Putamen (tissue), 1 donor: Measurements from ENCODE around the gene RREB1.

Experiments
- DNase-seq: peaks from one replicate; pipeline ENCODE4 v3.0.0-alpha.2; 2016; ENCODE audit warnings: low spot score

Gene RREB1

DNA sequence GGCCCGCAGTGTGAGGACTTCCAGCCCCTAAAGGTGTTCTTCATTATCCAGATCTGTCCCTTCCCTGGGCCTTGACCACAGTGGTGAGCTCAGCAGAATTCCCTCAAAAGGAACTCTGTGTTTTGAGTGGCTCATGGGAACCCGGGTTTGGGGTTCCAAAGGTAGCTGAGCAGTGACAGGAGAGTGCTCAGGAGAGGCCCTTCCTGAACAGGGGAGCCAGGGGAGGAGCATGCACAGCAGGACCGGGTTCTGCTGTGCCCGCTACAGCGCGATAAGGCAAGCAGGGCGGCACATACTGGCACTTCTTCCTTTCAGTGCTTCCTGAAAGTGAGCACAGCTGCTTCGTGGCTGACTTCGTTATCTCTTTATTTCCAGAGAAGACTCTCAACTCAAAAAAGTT is 117.0 kb downstream of the RREB1 start:
- DNase-seq: no peak

DNA sequence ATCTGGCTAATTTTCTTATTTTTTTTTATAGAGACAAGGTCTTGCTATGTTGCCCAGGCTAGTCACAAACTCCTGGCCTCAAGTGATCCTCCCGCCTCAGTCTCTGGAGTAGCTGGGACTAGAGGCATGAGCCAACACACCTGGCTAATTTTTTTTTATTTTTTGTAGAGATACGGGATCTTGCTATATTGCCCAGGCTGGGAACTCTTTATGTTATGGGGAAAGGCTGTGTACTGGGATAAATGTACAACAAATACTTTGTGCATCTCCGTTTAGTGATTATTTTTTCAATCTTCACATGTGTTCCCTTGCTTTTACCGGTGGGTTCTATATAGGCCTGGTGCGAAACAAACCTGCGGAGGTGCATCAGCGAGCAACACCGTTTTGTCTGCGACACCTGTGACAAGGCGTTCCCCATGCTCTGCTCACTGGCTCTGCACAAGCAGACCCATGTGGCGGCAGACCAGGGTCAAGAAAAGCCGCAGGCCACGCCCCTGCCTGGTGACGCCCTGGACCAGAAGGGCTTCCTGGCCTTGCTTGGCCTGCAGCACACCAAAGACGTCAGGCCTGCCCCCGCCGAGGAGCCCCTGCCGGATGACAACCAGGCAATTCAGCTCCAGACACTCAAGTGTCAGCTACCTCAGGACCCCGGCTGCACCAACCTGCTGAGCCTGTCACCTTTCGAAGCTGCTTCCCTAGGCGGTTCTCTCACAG is 121.1 kb downstream of the RREB1 start:
- DNase-seq: no peak

DNA sequence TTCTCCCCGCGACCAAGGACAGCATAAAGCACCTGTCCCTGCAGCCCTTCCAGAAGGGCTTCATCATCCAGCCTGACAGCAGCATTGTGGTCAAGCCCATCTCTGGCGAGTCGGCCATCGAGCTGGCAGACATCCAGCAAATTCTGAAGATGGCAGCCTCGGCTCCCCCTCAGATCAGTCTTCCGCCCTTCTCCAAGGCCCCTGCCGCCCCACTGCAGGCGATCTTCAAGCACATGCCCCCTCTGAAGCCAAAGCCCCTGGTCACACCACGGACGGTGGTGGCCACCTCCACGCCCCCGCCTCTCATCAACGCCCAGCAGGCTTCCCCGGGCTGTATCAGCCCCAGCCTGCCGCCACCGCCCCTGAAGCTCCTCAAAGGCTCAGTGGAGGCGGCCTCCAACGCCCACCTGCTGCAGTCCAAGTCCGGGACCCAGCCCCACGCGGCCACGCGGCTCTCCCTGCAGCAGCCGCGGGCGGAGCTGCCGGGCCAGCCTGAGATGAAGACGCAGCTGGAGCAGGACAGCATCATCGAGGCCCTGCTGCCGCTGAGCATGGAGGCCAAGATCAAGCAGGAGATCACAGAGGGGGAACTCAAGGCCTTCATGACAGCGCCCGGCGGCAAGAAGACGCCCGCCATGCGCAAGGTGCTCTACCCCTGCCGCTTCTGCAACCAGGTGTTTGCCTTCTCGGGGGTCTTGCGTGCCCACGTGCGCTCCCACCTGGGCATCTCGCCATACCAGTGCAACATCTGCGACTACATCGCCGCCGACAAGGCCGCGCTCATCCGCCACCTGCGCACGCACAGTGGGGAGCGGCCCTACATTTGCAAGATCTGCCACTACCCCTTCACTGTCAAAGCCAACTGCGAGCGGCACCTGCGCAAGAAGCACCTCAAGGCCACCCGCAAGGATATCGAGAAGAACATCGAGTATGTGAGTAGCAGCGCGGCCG is 121.9 kb downstream of the RREB1 start:
- DNase-seq: no peak

DNA sequence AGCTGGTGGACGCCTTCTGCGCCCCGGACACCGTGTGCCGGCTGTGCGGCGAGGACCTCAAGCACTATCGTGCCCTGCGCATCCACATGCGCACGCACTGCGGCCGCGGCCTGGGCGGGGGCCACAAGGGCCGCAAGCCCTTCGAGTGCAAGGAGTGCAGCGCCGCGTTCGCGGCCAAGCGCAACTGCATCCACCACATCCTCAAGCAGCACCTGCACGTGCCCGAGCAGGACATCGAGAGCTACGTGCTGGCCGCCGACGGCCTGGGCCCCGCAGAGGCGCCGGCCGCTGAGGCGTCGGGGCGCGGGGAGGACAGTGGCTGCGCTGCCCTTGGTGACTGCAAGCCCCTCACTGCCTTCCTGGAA is 122.5 kb downstream of the RREB1 start:
- no peak for DNase-seq

DNA sequence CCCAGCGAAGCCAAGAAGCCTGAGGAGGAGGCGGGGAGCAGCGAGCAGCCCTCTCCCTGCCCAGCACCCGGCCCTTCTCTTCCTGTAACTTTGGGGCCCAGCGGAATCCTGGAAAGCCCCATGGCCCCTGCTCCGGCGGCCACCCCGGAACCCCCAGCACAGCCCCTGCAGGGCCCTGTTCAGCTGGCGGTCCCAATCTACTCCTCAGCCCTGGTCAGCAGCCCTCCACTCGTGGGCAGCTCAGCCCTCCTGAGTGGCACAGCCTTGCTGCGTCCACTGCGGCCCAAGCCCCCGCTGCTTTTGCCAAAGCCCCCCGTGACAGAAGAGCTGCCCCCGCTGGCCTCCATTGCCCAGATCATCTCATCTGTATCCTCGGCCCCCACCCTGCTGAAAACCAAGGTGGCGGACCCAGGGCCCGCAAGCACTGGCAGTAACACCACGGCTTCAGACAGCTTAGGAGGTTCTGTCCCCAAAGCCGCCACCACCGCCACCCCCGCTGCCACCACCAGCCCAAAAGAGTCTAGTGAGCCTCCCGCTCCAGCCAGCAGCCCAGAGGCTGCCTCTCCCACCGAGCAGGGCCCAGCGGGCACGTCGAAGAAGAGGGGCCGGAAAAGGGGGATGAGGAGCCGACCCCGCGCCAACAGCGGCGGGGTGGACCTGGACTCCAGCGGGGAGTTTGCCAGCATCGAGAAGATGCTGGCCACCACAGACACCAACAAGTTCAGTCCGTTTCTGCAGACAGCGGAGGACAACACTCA is 123.4 kb downstream of the RREB1 start:
- DNase-seq: no peak

DNA sequence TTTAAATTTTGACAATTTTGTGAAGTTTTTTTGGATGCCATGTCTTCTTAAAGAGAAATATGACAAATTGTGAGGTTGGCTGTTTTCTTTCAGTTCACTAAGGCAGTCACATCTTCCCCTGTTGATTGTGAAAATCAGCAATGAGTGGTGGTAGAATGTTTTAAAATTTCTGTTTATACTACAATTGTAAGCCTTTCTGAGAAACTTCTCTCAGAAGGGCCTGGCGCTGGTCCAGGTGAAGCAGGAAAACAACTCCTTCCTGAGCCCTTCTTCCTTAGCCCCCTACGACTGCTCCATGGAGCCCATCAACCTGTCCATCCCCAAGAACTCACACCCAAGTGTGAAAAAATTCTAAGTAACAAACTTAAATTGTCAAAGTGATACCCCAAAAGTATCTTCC is 124.6 kb downstream of the RREB1 start:
- no peak for DNase-seq

DNA sequence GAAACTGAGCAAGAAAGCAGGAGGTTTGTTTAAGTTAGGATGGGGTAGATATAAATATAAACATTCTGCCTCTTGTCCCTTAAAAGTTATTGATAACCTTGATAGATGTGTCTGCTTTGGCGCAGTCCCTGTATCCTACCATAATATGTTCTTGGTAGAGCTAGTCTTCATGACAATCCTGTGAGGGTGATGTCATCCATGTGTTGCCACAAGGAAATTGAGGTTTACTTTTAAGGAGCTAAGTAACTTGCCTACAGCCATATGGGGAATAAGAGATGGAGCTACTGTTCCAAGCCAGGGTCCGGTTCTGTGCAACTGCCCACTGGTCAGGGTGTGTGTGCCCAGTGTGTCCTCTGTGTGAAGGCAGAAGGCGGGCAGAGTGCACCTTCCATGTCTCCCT is 126.8 kb downstream of the RREB1 start:
- DNase-seq: no peak

DNA sequence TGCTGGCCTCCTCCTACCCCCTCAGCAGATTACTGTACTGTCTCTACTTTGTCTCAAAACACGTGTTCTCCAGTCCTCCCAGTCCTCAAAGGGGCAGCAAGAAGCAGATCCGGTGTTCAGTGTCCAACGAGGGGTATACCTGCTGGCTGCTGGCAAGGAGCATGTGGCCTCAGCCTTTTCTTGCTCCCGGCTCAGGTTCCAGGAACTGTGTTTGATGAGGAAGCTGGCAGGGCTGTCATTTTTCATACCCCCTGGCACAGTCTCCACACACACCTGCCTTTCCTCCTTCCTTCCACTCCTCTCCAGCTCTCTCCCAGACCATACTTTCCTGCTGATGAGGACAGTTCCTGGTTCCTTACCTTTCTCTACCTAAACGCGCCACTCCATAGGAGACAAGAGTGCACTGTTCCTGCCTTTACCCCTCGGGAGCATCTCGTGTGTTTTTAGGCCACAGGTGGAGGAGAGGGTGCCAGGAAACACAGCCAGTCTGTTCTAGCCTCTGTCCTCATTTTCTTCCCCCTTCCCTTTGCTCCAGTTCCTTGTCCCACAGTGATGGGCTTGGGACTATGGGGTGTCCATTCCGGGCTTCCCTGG is 128.0 kb downstream of the RREB1 start:
- no peak for DNase-seq

DNA sequence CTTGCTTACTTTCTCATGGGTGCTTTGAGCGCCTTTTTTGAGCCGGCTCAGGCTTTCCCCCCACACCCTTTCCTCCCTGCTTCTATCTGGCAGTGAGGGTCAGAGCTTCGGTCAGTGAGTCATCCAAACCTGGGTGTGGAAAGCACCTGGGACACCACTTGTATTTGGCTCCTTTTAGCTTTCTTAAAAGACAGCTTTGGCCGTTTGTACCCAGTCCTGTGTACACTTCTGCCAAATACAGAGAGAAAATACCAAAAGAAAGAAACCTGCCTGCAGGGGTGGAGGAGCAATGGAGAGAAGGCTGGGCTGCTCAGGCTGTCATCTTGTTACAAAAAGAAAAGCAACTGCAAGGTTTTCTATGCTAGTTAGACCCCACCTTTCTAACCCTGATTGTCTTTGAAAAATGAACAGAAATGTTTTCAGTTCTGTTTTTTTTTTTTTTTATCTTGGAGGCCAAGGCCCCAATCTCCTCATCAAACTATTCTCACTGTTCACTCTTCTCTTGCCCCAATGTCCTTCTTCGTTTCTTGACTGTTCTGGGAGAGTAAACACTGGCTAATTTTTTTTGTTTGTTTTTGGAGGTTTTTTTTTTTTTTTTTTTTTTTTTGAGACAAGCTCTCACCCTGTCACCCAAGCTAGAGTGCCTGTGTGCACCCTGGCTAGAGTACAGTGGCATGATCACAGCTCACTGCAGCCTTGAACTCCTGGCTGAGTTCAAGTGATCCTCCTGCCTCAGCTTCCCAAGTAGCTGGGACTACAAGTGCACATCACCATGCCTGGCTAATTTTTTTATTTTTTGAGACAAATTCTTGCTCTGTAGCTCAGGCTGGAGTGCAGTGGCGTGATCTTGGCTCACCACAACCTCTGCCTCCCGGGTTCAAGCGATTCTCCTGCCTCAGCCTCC is 128.8 kb downstream of the RREB1 start:
- no peak for DNase-seq

DNA sequence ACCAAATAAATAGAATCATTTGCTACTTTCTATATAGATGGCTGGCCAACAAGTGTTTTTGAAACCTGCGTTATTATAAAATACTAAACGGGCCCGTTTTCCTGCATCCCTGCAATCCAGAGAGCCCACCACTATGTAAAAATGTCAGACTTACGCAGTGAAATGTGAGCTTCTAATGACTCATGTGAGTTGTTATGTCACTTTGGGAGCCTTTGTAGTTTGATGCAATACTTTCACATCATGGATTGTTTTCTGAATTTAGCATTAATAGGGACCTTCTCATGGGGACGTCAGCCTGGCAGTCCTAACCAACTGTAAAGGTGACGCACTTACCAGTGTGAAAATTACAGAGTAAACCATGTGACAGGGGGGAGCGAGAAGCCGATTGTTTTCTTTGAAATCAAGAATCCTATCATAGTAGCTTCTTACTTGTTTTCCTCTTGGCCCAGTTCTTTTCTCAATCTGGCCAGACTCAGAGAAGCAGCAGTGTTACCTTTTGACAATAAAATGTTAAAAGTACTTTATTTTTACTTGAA is 130.0 kb downstream of the RREB1 start:
- no peak for DNase-seq

DNA sequence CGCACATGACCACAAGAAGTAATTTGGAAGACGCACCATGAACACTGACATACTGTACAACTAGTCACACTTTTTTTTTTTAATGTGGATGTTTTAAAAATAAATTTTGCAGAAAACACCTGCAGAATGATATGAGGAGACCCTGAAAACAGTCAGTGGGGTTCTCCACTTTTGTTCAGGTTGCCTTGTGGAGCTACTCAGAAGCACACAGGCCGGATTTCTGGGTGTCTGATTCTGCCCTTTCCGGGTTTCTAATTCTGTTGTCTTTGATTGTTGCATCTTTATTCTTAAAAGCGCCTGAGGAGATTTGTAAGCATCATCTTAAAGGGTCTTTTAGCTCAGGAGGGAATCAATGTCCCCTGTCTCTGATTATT is 130.8 kb downstream of the RREB1 start:
- DNase-seq: no peak

DNA sequence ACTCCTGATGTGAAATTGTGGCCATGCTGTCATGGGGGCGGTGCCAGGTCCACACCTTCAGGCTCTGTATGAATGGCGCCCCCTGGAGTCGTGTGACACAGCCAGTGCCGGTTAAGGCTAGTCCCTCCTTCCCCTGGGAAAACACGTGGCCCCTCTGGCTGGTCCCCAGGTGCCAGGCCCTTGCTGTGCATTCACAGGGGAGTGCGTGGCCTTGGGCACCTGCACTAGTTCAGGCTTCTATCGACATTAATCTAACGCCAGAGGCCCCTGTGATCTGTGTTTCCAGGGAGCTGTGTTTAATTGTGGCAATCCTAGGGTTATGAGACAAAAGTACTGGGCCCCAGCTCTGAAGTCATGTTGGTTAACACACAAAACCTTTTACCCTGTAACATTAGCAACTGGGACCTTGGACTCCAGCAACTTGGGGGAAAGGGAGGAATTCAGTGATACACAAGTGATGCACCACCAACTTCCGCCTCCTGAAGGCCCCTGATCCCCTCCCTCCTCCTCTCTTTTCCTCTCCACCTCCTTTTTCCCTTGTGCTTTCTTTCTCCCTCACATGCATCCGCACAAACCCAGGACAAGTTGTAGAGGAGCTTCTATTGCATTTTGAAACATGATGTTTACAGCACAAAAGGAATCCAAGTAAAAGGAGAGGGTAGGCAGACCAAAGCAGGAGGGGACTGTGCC is 131.3 kb downstream of the RREB1 start:
- DNase-seq: no peak

DNA sequence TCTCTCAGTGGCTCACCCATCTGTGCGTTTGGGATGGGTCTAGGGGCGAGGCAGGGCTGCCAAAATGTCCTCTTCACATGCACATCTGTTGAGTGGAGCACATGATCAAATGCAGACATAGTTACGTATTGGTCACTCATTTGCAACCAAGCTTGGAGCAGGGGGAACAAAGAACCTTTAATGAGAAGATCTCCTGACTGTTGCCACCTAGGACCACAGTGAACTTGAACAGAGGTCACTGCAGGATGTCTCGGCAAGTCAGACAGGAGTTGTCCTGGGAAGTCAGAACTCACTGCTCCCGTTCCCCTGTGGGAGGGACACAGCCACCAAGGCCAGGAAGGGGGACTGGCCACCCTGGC is 131.8 kb downstream of the RREB1 start:
- DNase-seq: no peak

DNA sequence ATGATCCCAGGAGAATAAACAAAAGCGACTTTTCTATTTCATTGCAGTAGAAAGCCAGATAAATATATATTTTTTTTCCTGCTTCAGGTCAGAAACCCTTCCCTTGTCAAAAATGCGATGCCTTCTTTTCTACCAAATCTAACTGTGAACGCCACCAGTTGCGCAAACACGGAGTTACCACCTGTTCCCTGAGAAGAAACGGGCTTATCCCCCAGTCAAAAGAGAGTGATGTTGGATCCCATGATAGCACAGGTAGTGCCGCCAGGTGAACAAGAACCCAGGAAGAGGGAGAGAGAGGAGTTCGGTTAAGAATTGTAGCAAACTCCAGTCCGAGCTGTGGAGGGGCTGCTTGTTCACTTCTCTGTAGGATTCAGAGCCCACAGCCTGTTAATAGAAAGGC is 132.6 kb downstream of the RREB1 start:
- DNase-seq: no peak

DNA sequence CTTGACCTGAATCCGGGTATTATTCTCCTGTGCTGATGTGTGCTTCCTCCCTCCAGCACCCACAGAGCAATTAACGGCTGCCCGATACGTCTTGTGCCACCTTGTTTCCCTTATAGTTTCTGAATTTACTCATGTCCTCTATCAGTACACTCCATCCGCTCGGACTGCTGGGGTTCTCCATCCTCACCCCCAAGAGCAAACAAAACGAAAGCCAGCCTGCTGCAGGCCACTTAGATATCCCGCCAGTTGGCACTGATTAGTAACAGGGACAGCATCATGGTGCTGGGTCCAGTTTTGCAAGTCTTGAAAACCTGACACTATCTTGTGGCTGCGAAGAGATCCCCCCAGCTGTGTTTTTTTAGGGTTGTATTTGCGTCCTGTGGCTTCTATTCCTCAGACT is 133.4 kb downstream of the RREB1 start:
- no peak for DNase-seq

DNA sequence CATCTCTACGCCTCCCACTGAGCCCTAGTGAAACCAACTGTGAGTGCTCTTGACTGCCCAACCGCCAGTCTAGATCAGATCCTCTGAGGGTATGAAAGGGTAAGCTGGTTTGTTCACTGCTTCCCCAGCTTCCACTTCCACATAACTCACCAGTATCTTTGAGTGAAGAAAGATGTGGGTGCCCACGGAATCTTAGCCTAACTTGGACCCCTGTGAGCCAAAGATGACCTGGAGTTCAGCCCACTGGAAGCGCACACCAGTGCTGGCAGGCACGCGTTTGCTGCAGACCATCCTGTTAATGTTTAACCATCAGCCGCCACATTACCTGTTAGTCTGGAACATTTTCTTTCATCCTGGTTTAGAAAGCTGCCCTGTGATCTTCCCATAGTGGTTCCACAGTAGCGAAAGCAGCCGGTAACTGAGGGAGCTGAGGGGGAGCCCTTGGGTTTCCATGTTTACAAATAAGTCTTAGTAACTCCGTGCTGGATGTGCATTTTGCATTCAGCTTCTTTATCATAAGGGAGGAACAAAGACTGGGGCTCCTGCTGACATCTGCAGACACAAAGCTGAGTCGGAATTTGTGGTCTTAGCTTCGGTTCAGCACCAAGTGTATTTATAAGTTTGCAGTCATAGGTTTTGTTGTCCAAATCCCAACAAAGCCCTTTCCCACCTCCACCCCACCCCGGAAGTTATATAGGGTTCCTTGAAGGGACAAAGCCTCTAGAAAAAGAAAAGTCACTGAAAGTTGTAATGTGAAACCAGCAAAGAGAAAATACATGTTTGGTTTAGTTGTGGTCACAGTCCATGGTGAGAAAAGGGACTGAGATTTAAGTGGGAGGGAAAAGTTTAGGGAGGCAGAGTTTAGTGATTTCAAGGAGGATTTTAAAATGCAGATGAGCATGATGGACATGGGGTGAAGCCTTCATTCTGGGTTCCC is 134.2 kb downstream of the RREB1 start:
- DNase-seq: no peak

DNA sequence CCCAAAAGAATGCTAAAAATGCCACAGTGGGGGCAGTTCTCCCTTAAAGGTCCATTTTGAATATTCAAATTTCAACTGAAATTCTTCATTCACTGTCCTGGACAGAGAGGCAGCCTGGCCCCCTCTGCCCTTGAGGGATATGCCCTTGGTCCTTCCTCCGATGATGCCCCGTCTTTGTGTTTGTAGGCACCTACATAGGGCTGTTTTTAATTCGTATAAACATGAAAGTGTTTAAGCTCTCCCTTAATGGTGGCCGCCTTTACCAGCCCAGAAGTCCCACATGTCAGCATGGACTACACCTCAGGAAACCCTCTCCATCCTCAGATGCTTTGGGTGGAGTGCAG is 135.0 kb downstream of the RREB1 start:
- no peak for DNase-seq

DNA sequence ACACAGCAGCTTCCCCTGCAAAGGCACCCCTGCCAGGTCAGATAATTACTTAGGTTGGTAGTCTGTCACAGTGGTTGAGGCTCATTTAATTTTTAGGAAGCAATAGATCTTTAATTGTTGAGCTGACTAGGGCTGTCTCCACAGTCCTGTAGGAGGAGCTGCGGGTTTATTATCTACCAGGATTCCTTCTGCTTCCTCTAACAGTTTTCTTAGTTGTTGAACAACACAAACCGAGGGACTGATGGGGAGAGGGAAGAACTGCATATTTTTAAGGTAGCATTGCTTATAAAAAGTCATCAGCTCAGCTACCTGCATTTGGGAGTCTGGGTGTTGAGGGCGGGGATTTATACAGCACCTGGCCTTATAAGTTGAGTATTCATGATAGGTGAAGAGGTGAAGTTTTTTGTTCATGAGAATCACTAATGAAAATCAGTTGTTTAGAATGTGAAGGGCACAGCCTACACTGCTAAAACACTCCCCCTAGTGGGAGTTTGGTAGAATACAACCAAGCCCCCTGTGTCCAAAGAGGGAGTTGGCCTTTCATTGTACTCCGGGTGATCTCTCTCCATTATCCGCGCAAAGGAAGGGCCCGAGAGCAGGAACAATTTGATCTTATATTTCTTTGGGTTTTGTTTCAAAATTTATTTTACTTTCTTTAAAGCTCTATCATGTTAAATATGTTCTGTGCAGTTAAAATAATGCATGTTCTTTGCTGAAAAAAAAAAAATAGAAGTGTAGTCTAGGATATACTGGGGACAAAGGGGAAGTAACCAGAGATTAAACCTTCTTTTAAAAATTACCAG is 135.6 kb downstream of the RREB1 start:
- DNase-seq: peak; percentile 41
